ENCODE results near the gene CDRT4. TPM values are rescaled to one million over a fixed set of nuclear protein-coding genes. Genes with fewer than 3 reads are reported as not detected.

Gene CDRT4
- total RNA-seq, 3 donors from 2014 or later (not counting 1 experiment from before 2014, with no cell fraction given): 5.5 to 14.0 (median 11.8) TPM

GRCh38 chr17:15501793-15502192 lies 34.4 kb upstream of the CDRT4 start:
- Histone ChIP-seq H3K4me1 (ENCODE audit: control insufficient read depth, insufficient read depth, low read length) (peaks cover 6% of the 10 kb centered on the region), H3K27me3 (ENCODE audit: control insufficient read depth, insufficient read depth, low read length) (no peaks in the 10 kb centered on the region), H3K36me3 (ENCODE audit: control insufficient read depth, insufficient read depth, low read length) (peaks cover 2% of the 10 kb centered on the region), H3K4me3 (ENCODE audit: low read length) (no peak overlapping the region), H3K27ac (ENCODE audit: low read length) (no peak overlapping the region), H3K9me3 (ENCODE audit: control insufficient read depth, insufficient read depth, low read length) (no peaks in the 10 kb centered on the region)
- intact Hi-C loops (cut with micrococcal nuclease): loop anchor here (10.0 kb wide), 1 partner anchor 247 kb away; no protein-coding TSS in a partner anchor
- DNase-seq: no peak
- no peak for ATAC-seq
- H3K9me3 Mint-ChIP-seq: no peaks in the 10 kb centered on the region
- H3K27ac Mint-ChIP-seq: no peak overlapping the region
- TF ChIP-seq CTCF (IDR thresholded peaks at IDR 0.05): no peak
- 97% methylated on average over 5 of the region's 7 CpGs for WGBS (ENCODE audit: insufficient coverage)
- H3K36me3 Mint-ChIP-seq: no peaks in the 10 kb centered on the region
- no peak overlapping the region for H3K4me3 Mint-ChIP-seq
- H3K4me1 Mint-ChIP-seq: peaks cover 7 to 13% of the 10 kb centered on the region in 2 donors
- no peaks in the 10 kb centered on the region for H3K27me3 Mint-ChIP-seq (ENCODE audit: low read depth in 2 of 2)

- no peaks in the 10 kb centered on the region for H3K36me3 Mint-ChIP-seq
- H3K27ac Mint-ChIP-seq: no peak overlapping the region
- 79% methylated on average over 2 of the region's 3 CpGs for WGBS (ENCODE audit: insufficient coverage)
- DNase-seq (no peak), ATAC-seq (no peak)
- intact Hi-C loops (cut with micrococcal nuclease): loop anchor here (10.0 kb wide), 1 partner anchor 246 kb away; no protein-coding TSS in a partner anchor
- Histone ChIP-seq H3K4me1 (ENCODE audit: control insufficient read depth, insufficient read depth, low read length) (peaks cover 6% of the 10 kb centered on the region), H3K27ac (ENCODE audit: low read length) (no peak overlapping the region), H3K36me3 (ENCODE audit: control insufficient read depth, insufficient read depth, low read length) (peaks cover 4% of the 10 kb centered on the region), H3K27me3 (ENCODE audit: control insufficient read depth, insufficient read depth, low read length) (no peaks in the 10 kb centered on the region), H3K9me3 (ENCODE audit: control insufficient read depth, insufficient read depth, low read length) (no peaks in the 10 kb centered on the region), H3K4me3 (ENCODE audit: low read length) (no peak overlapping the region)
- H3K4me3 Mint-ChIP-seq: no peak overlapping the region
- H3K9me3 Mint-ChIP-seq: no peaks in the 10 kb centered on the region
- H3K27me3 Mint-ChIP-seq (ENCODE audit: low read depth in 2 of 2): no peaks in the 10 kb centered on the region
- peaks cover 7 to 13% of the 10 kb centered on the region in 2 donors for H3K4me1 Mint-ChIP-seq
- no peak for TF ChIP-seq CTCF (IDR thresholded peaks at IDR 0.05)
Observed at GRCh38 chr17:15501282-15501681, 33.9 kb upstream of the CDRT4 start.

GRCh38 chr17:15498107-15498506 lies 30.7 kb upstream of the CDRT4 start:
- Histone ChIP-seq H3K36me3 (ENCODE audit: control insufficient read depth, insufficient read depth, low read length) (peaks cover 4% of the 10 kb centered on the region), H3K4me1 (ENCODE audit: control insufficient read depth, insufficient read depth, low read length) (peaks cover 5% of the 10 kb centered on the region), H3K27me3 (ENCODE audit: control insufficient read depth, insufficient read depth, low read length) (no peaks in the 10 kb centered on the region), H3K4me3 (ENCODE audit: low read length) (no peak overlapping the region), H3K9me3 (ENCODE audit: control insufficient read depth, insufficient read depth, low read length) (no peaks in the 10 kb centered on the region), H3K27ac (ENCODE audit: low read length) (no peak overlapping the region)
- H3K4me3 Mint-ChIP-seq: no peak overlapping the region
- H3K27me3 Mint-ChIP-seq (ENCODE audit: low read depth in 2 of 2): no peaks in the 10 kb centered on the region
- intact Hi-C loops (cut with micrococcal nuclease): no loop called here
- DNase-seq (no peak), ATAC-seq (no peak)
- TF ChIP-seq CTCF (IDR thresholded peaks at IDR 0.05): no peak
- no peak overlapping the region for H3K27ac Mint-ChIP-seq
- H3K4me1 Mint-ChIP-seq: peaks cover 12 to 14% of the 10 kb centered on the region in 2 donors
- no peaks in the 10 kb centered on the region for H3K9me3 Mint-ChIP-seq
- H3K36me3 Mint-ChIP-seq: no peaks in the 10 kb centered on the region
- WGBS (ENCODE audit: insufficient coverage): 78% methylated on average over 1 of the region's 2 CpGs
